Measurements from ENCODE around the gene STK36. TPM values are rescaled to one million over a fixed set of nuclear protein-coding genes. Genes with fewer than 3 reads are reported as not detected.
A peak's percentile ranks its signal among the peaks of the same experiment; 100 is the strongest.

The STK36 gene
- polyA plus RNA-seq, 2 of the 4 experiments (the other 2 are of a cell fraction) = 20.6 to 29.9 TPM

- CTCF ChIA-PET = interaction anchor here (0.9 to 2.4 kb wide), 3 partner anchors 23 to 188 kb away, joined by 3 to 9 read pairs (median 3); no protein-coding TSS in a partner anchor
- DNase-seq (ENCODE audit: low read depth in 1 of 2, low spot score in 1 of 2) (no peak), ATAC-seq (no peak), FAIRE-seq (no peak)
- no peaks in the 10 kb centered on the region for H3K9me3 ChIP-seq
- H3K4me3 ChIP-seq = no peak overlapping the region
- WGBS (ENCODE audit: missing lambda C conversion rate) = 99% methylated on average over 7 of the region's 7 CpGs
- no peak overlapping the region for H3K27ac ChIP-seq
- no peak overlapping the region for H3K4me2 ChIP-seq
- POLR2A ChIA-PET = no interaction called here
- TF ChIP-seq KDM5A (IDR thresholded peaks at IDR 0.05) (no peak), PBX3 (IDR thresholded peaks at IDR 0.05) (no peak), HDAC2 (IDR thresholded peaks at IDR 0.05) (no peak), NPAS2 (CRISPR knock-in tag; IDR thresholded peaks at IDR 0.05; ENCODE audit: borderline replicate concordance) (no peak), FOSB (CRISPR knock-in tag; IDR thresholded peaks at IDR 0.05) (no peak), CTCF (IDR thresholded peaks at IDR 0.05) (no peak), KDM1A (IDR thresholded peaks at IDR 0.05; ENCODE audit: low read depth) (no peak), MAZ (IDR thresholded peaks at IDR 0.05; ENCODE audit: borderline replicate concordance, low read depth, low read length) (no peak), ATOH8 (CRISPR knock-in tag; IDR thresholded peaks at IDR 0.05; ENCODE audit: low read depth) (no peak), JUNB (IDR thresholded peaks at IDR 0.05) (no peak), FOSL2 (IDR thresholded peaks at IDR 0.05) (no peak), FOSL2 (CRISPR knock-in tag; IDR thresholded peaks at IDR 0.05) (no peak), MYC (IDR thresholded peaks at IDR 0.05; ENCODE audit: borderline replicate concordance, low read length) (no peak), ZC3H11A (IDR thresholded peaks at IDR 0.05) (no peak), NFE2L2 (conservative IDR thresholded peaks at IDR 0.05; ENCODE audit: low read length) (no peak)
- peaks cover 7% of the 10 kb centered on the region; the same call in 2 of the 3 replicates for H3K4me1 ChIP-seq
Observed at GRCh38 chr2:218664653-218665052, 7.2 kb upstream of the STK36 start.

GRCh38 chr2:218671097-218671653 lies 711 bp upstream of the STK36 start:
- peak; percentile 16 to 17 for DNase-seq (ENCODE audit: low read depth in 1 of 2, low spot score in 1 of 2)
- peak; percentile 57 to 62; a peak in 5 of 6 replicates for ATAC-seq
- H3K9me3 ChIP-seq = no peaks in the 10 kb centered on the region
- peak overlapping the region; percentile 97 for H3K4me2 ChIP-seq
- TF ChIP-seq RFX5 (IDR thresholded peaks at IDR 0.05) (0 out of 2 replicates have a peak, but pooled peaks have one; percentile 1), EP300 (IDR thresholded peaks at IDR 0.05) (no peak)
- CTCF ChIA-PET = interaction anchor here (0.9 to 4.3 kb wide), 8 partner anchors 12 to 380 kb away, joined by 3 to 26 read pairs (median 9); partner anchors contain the start of genes BCS1L and ZNF142
- H3K27ac ChIP-seq = peak overlapping the region; percentile 84 to 90
- peak overlapping the region; percentile 87 for H3K4me3 ChIP-seq
- peaks cover 11% of the 10 kb centered on the region; the same call in 2 of the 3 replicates for H3K4me1 ChIP-seq
- 45% methylated on average over 12 of the region's 12 CpGs for WGBS (ENCODE audit: missing lambda C conversion rate)
- POLR2A ChIA-PET = interaction anchor here (1.1 to 2.7 kb wide), 5 partner anchors 8 to 176 kb away, joined by 3 to 37 read pairs (median 3); partner anchors contain the start of genes BCS1L and ZNF142
- FAIRE-seq = no peak

- Histone ChIP-seq H3K4me1 (no peaks in the 10 kb centered on the region), H3K4me3 (no peak overlapping the region), H3K9me3 (no peaks in the 10 kb centered on the region), H3K27ac (no peak overlapping the region), H3K4me2 (no peak overlapping the region)
- ATAC-seq (no peak), FAIRE-seq (no peak), DNase-seq (ENCODE audit: low read depth in 1 of 2, low spot score in 1 of 2) (no peak)
- TF ChIP-seq JUN (IDR thresholded peaks at IDR 0.05) (no peak), KDM1A (IDR thresholded peaks at IDR 0.05; ENCODE audit: low read depth) (no peak), POLR2A (IDR thresholded peaks at IDR 0.05; ENCODE audit: low read length) (no peak), JUNB (IDR thresholded peaks at IDR 0.05) (no peak)
- CTCF ChIA-PET = interaction anchor here (1.2 kb wide), 1 partner anchor 31 kb away, joined by 3 read pairs; the partner anchor contains the start of gene TTLL4
- POLR2A ChIA-PET = no interaction called here
- WGBS (ENCODE audit: missing lambda C conversion rate) = 71% methylated on average over 4 of the region's 4 CpGs
Observed at GRCh38 chr2:218679119-218679518, 7.2 kb downstream of the STK36 start.
